Measurements from ENCODE around the gene TSPAN9. TPM values are rescaled to one million over a fixed set of nuclear protein-coding genes. Genes with fewer than 3 reads are reported as not detected.

The TSPAN9 gene
- total RNA-seq, 3 donors from 2014 or later (not counting 1 experiment from before 2014, with no cell fraction given) = 0.86 to 1.6 (median 1.1) TPM

DNA sequence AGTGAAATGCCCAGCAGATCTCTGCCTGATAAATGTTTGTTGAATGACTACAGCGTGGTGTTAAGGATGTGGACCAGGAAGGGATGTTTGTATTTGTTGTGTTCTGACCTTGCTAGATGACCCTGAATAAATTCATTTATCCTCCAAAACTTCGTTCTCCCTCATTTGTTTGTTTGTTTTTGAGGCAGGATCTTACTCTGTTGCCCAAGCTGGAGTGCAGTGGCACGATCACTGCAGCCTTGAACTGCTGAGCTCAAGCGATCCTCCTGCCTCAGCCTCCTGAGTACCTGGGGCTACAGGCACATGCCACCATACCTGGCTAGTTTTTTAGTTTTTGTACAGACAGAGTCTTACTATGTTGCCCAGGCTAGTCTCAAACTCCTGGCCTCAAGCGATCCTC lies 96.7 kb downstream of the TSPAN9 start:
- ATAC-seq (no peak), DNase-seq (no peak)
- peaks cover 3 to 9% of the 10 kb centered on the region in 2 donors for H3K27me3 Mint-ChIP-seq (ENCODE audit: low read depth in 2 of 2)
- Histone ChIP-seq H3K4me3 (ENCODE audit: low read length) (no peak overlapping the region), H3K9me3 (ENCODE audit: control insufficient read depth, insufficient read depth, low read length) (no peaks in the 10 kb centered on the region), H3K36me3 (ENCODE audit: control insufficient read depth, insufficient read depth, low read length) (no peaks in the 10 kb centered on the region), H3K27me3 (ENCODE audit: control insufficient read depth, insufficient read depth, low read length) (no peaks in the 10 kb centered on the region), H3K4me1 (ENCODE audit: control insufficient read depth, insufficient read depth, low read length) (no peaks in the 10 kb centered on the region), H3K27ac (ENCODE audit: low read length) (no peak overlapping the region)
- no peaks in the 10 kb centered on the region for H3K4me1 Mint-ChIP-seq
- H3K36me3 Mint-ChIP-seq = no peaks in the 10 kb centered on the region
- no peaks in the 10 kb centered on the region for H3K9me3 Mint-ChIP-seq
- H3K27ac Mint-ChIP-seq = no peak overlapping the region
- no peak overlapping the region for H3K4me3 Mint-ChIP-seq
- 90% methylated on average over 5 of the region's 5 CpGs for WGBS (ENCODE audit: insufficient coverage)
- intact Hi-C loops (cut with micrococcal nuclease) = no loop called here
- TF ChIP-seq, protein P1, sequence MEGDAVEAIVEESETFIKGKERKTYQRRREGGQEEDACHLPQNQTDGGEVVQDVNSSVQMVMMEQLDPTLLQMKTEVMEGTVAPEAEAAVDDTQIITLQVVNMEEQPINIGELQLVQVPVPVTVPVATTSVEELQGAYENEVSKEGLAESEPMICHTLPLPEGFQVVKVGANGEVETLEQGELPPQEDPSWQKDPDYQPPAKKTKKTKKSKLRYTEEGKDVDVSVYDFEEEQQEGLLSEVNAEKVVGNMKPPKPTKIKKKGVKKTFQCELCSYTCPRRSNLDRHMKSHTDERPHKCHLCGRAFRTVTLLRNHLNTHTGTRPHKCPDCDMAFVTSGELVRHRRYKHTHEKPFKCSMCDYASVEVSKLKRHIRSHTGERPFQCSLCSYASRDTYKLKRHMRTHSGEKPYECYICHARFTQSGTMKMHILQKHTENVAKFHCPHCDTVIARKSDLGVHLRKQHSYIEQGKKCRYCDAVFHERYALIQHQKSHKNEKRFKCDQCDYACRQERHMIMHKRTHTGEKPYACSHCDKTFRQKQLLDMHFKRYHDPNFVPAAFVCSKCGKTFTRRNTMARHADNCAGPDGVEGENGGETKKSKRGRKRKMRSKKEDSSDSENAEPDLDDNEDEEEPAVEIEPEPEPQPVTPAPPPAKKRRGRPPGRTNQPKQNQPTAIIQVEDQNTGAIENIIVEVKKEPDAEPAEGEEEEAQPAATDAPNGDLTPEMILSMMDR (IDR thresholded peaks at IDR 0.05) = no peak

DNA sequence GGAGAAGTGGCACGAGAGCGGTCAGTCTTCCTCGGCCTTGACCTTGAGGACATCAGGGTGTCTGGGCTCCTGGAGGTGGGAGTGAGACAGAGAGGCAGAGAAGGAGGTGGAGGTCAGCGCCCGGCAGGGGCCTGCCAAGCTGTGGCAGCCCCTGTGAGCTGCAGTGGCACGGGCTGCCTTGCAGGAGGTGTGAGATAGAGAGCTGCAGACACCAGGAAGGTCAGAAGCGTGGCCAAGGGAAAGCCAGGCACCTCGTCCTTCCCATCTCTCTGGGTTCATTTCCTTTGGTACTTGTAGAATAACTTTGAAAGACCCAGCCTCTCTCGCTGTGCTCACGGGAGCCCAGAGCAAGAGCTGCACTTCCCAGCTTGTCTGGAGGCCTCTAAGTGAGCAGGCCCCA lies 98.1 kb downstream of the TSPAN9 start:
- 87% methylated on average over 10 of the region's 10 CpGs for WGBS (ENCODE audit: insufficient coverage)
- DNase-seq = no peak
- TF ChIP-seq, protein P1 (IDR thresholded peaks at IDR 0.05) = no peak

DNA sequence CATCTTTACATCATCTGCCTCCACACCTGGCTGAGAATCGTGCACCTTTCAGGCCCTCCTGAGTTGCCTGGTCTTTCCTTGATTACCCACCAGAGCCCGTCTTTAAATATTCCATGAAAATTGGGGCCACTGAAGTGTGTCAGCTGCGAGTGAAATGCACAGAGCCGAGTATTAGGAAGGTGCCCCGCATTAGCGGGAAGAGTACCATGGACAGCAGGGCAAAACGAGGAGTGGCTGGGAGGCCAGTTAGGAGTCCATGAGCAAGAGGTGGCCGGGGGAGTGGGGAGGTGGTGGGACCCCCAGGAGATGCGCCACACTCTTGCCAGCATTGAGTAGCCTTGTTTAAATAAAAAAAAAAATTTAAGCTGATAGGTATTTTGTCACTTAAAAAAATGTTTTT lies 99.6 kb downstream of the TSPAN9 start:
- no peak for ATAC-seq
- intact Hi-C loops (cut with micrococcal nuclease) = no loop called here

More for the DNA sequence above, 98.1 kb downstream of the TSPAN9 start:
- Mint-ChIP-seq H3K4me1 (no peaks in the 10 kb centered on the region), H3K9me3 (no peaks in the 10 kb centered on the region), H3K4me3 (no peak overlapping the region), H3K27ac (no peak overlapping the region), H3K27me3 (ENCODE audit: low read depth in 2 of 2) (peaks cover 3 to 12% of the 10 kb centered on the region in 2 donors), H3K36me3 (no peaks in the 10 kb centered on the region)
- Histone ChIP-seq H3K36me3 (ENCODE audit: control insufficient read depth, insufficient read depth, low read length) (no peaks in the 10 kb centered on the region), H3K4me3 (ENCODE audit: low read length) (no peak overlapping the region), H3K27ac (ENCODE audit: low read length) (no peak overlapping the region), H3K4me1 (ENCODE audit: control insufficient read depth, insufficient read depth, low read length) (no peaks in the 10 kb centered on the region), H3K27me3 (ENCODE audit: control insufficient read depth, insufficient read depth, low read length) (no peaks in the 10 kb centered on the region), H3K9me3 (ENCODE audit: control insufficient read depth, insufficient read depth, low read length) (no peaks in the 10 kb centered on the region)
- intact Hi-C loops (cut with micrococcal nuclease) = no loop called here
- ATAC-seq = no peak

More for the DNA sequence above, 99.6 kb downstream of the TSPAN9 start:
- H3K4me3 ChIP-seq (ENCODE audit: low read length) = no peak overlapping the region
- no peak overlapping the region for H3K4me3 Mint-ChIP-seq
- 84% methylated on average over 9 of the region's 9 CpGs for WGBS (ENCODE audit: insufficient coverage)
- no peaks in the 10 kb centered on the region for H3K9me3 ChIP-seq (ENCODE audit: control insufficient read depth, insufficient read depth, low read length)
- no peaks in the 10 kb centered on the region for H3K36me3 ChIP-seq (ENCODE audit: control insufficient read depth, insufficient read depth, low read length)
- no peak overlapping the region for H3K27ac ChIP-seq (ENCODE audit: low read length)
- no peaks in the 10 kb centered on the region for H3K4me1 Mint-ChIP-seq
- DNase-seq = no peak
- no peaks in the 10 kb centered on the region for H3K27me3 ChIP-seq (ENCODE audit: control insufficient read depth, insufficient read depth, low read length)
- H3K36me3 Mint-ChIP-seq = no peaks in the 10 kb centered on the region
- no peaks in the 10 kb centered on the region for H3K9me3 Mint-ChIP-seq
- TF ChIP-seq, protein P1 (IDR thresholded peaks at IDR 0.05) = no peak
- no peaks in the 10 kb centered on the region for H3K4me1 ChIP-seq (ENCODE audit: control insufficient read depth, insufficient read depth, low read length)
- H3K27me3 Mint-ChIP-seq (ENCODE audit: low read depth in 2 of 2) = peaks cover 3 to 12% of the 10 kb centered on the region in 2 donors
- no peak overlapping the region for H3K27ac Mint-ChIP-seq

Measured in natural killer cell (primary cell).